Transverse colon (tissue), 4 donors: ENCODE results near the gene ZNF236. TPM values are rescaled to one million over a fixed set of nuclear protein-coding genes. Genes with fewer than 3 reads are reported as not detected.

Experiments
- DNase-seq: peaks from one replicate; pipeline ENCODE4 v3.0.0-alpha.2; 2019
- H3K27ac ChIP-seq, 4 donors: fragments of 200-600 bp; sonication (generic); 2 replicates each; pipeline ENCODE4 v1.5.1; 2016 to 2018; ENCODE audit warnings: inconsistent platforms in 4 of 4
- H3K27me3 ChIP-seq: fragments of 200-600 bp; sonication (generic); 2 replicates; pipeline ENCODE4 v1.5.1; 2017; ENCODE audit warnings: inconsistent platforms
- H3K36me3 ChIP-seq, 4 donors: fragments of 200-600 bp; sonication (generic); 2 replicates each; pipeline ENCODE4 v1.5.1; 2017 to 2019; ENCODE audit warnings: inconsistent platforms in 4 of 4
- H3K4me1 ChIP-seq, 4 donors: fragments of 200-600 bp; sonication (generic); 2 replicates each; pipeline ENCODE4 v1.5.1; 2017 to 2020; ENCODE audit warnings: inconsistent platforms in 4 of 4
- H3K4me3 ChIP-seq, 4 donors: fragments of 200-600 bp; sonication (generic); 1 replicate in 1 of 4; 2 replicates in 3 of 4; pipeline versions ENCODE4 v1.5.1 to v1.6.1; 2017 to 2019; ENCODE audit warnings: inconsistent platforms in 4 of 4
- H3K9me3 ChIP-seq, 2 donors: fragments of 200-600 bp; sonication (generic); 2 replicates each; pipeline ENCODE4 v1.5.1; 2017 to 2019; ENCODE audit warnings: inconsistent platforms in 2 of 2
- EP300 ChIP-seq: sonication (generic); formaldehyde crosslinking; IDR thresholded peaks from one replicate; pipeline ENCODE4 v1.6.1; 2017; ENCODE audit warnings: antibody characterized with exemption, low read depth
- POLR2A ChIP-seq: fragments of 450-650 bp; IDR thresholded peaks from one replicate; pipeline ENCODE4 v1.6.1; 2016; ENCODE audit warnings: antibody characterized with exemption, mild to moderate bottlenecking, moderate library complexity
- POLR2AphosphoS5 ChIP-seq, 3 donors: sonication (generic); formaldehyde crosslinking; IDR thresholded peaks; one replicate each; pipeline ENCODE4 v1.6.1; 2016; ENCODE audit warnings: antibody characterized with exemption in 3 of 3
- WGBS, 2 donors: methylation state at CpG; one replicate each; pipeline ENCODE4 v1.1.5; 2018; ENCODE audit warnings: low coverage in 1 of 2; 5-methylcytosine and 5-hydroxymethylcytosine counted together
- in situ Hi-C, 4 donors: fragments of 200-750 bp; cut with MboI; loops; one replicate each; pipeline versions ENCODE4 v1.15.0 to v1.15.1; 2017; ENCODE audit warnings: low sequenced_read_pairs in 3 of 4, low pct_ligation_motif_present in 1 of 4, low pct_unique_long_range_greater_than_20kb in 1 of 4
- intact Hi-C: fragments of 100-400 bp; cut with DNase I; formaldehyde crosslinking; loops from one replicate; pipeline ENCODE4 v1.15.1; 2023; ENCODE audit warnings: low total_unique reads
- total RNA-seq, 4 donors: library from RNA; depleted of rRNA; stranded (reverse); fragments of >200 nt; gene quantifications; one replicate each; pipeline ENCODE4 v1.1.0, GENCODE V29; 2016
- TF ChIP-seq, protein P1 (sequence below), 5 experiments: fragments of 200-600 bp in 3 of 5; fragments of 450-650 bp in 2 of 5; sonication (generic) in 3 of 5; IDR thresholded peaks; 1 replicate in 2 of 5; 2 replicates in 3 of 5; pipeline ENCODE4 v1.5.1; 2016 to 2017; ENCODE audit warnings: antibody characterized with exemption in 5 of 5, inconsistent platforms in 3 of 5, mild to moderate bottlenecking in 2 of 5, moderate library complexity in 1 of 5

The ZNF236 gene
- total RNA-seq, 4 donors from 2014 or later, result 18.3 to 82.8 (median 43.7) TPM

DNA sequence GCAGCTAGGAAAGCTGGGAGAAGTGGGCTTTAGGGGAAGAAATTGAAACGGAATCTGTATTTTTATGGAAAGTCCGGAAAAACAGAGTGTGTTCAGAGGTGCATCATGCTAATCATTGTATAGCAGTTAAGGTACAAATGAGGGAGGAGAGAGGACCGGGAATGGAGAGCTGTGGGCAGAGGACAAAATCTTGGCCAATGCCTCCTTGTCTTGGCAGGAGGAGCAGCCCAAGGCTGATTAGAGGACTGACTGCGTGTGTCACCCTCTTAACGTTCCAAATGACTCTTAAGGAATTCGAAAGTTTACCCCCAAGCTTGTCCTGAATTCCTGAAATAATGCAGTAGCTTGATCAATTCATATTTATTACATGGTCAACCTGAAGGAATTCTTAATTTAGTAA, 81.0 kb downstream of the ZNF236 start:
- Histone ChIP-seq H3K36me3 (peaks cover 0 to 34% (median 5%) of the 10 kb centered on the region in 4 donors), H3K4me3 (no peak overlapping the region), H3K4me1 (no peaks in the 10 kb centered on the region), H3K27me3 (no peaks in the 10 kb centered on the region), H3K9me3 (no peaks in the 10 kb centered on the region), H3K27ac (no peak overlapping the region)
- 85 to 89% methylated on average over 6 of the region's 6 CpGs for WGBS, 2 donors
- no peak for DNase-seq
- TF ChIP-seq POLR2A, result no peak
- TF ChIP-seq EP300, result no peak
- no peak for TF ChIP-seq POLR2AphosphoS5 (IDR thresholded peaks at IDR 0.05)
- TF ChIP-seq, protein P1, sequence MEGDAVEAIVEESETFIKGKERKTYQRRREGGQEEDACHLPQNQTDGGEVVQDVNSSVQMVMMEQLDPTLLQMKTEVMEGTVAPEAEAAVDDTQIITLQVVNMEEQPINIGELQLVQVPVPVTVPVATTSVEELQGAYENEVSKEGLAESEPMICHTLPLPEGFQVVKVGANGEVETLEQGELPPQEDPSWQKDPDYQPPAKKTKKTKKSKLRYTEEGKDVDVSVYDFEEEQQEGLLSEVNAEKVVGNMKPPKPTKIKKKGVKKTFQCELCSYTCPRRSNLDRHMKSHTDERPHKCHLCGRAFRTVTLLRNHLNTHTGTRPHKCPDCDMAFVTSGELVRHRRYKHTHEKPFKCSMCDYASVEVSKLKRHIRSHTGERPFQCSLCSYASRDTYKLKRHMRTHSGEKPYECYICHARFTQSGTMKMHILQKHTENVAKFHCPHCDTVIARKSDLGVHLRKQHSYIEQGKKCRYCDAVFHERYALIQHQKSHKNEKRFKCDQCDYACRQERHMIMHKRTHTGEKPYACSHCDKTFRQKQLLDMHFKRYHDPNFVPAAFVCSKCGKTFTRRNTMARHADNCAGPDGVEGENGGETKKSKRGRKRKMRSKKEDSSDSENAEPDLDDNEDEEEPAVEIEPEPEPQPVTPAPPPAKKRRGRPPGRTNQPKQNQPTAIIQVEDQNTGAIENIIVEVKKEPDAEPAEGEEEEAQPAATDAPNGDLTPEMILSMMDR (IDR thresholded peaks at IDR 0.05), result no peak
- intact Hi-C loops (no loop called here), in situ Hi-C loops (no loop called here)

DNA sequence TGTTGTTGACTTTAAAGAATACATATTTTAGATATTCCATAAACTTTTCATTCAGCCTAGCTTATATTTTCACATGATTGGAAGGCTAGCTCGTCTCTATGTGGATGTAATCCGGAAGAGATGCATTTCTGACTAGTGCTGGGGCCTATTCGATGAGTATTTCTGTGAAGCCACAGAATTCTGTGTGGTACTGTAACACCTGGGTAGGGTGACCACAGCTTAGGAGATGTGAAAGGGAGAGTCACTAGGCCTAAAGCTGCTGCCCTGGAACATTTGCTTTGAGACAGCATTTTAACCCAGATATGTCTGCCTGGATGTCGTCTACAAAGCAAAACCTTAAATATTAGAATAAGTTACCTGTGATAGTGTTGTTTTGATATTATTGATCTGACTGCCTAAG, 83.5 kb downstream of the ZNF236 start:
- WGBS, 2 donors, result 70 to 84% methylated on average over 3 to 4 of the region's 4 CpGs
- Histone ChIP-seq H3K27me3 (no peaks in the 10 kb centered on the region), H3K9me3 (no peaks in the 10 kb centered on the region), H3K27ac (no peak overlapping the region), H3K36me3 (peaks cover 0 to 30% (median 7%) of the 10 kb centered on the region in 4 donors), H3K4me3 (no peak overlapping the region), H3K4me1 (no peaks in the 10 kb centered on the region)
- TF ChIP-seq EP300, result no peak
- TF ChIP-seq, protein P1 (IDR thresholded peaks at IDR 0.05), result no peak
- TF ChIP-seq POLR2A, result no peak
- no peak for TF ChIP-seq POLR2AphosphoS5 (IDR thresholded peaks at IDR 0.05)
- DNase-seq, result no peak
- in situ Hi-C loops, result no loop called here
- intact Hi-C loops, result no loop called here

DNA sequence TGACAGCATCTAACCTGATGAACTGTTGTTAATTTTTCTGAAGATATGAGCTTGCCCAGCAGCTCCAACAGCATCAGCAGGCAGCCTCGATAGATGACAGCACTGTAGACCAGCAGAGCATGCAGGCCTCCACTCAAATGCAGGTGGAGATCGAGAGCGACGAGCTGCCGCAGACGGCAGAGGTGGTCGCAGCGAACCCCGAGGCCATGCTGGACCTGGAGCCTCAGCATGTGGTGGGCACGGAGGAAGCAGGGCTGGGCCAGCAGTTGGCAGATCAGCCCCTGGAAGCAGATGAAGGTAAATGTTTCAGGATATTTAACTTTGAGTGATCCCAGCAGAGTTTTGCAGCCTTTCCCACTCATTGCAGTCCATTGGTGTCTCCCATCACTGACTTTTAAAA, 85.9 kb downstream of the ZNF236 start:
- H3K4me3 ChIP-seq, result no peak overlapping the region
- TF ChIP-seq POLR2AphosphoS5 (IDR thresholded peaks at IDR 0.05) (no peak), EP300 (no peak), POLR2A (no peak)
- TF ChIP-seq, protein P1 (IDR thresholded peaks at IDR 0.05), result no peak
- WGBS, 2 donors, result 99% methylated on average over 10 of the region's 10 CpGs; no CpG with 5 or more reads in 1 of the 2 donors
- in situ Hi-C loops (no loop called here), intact Hi-C loops (no loop called here)
- H3K36me3 ChIP-seq, result peaks cover 0 to 30% (median 6%) of the 10 kb centered on the region in 4 donors
- no peaks in the 10 kb centered on the region for H3K27me3 ChIP-seq
- H3K4me1 ChIP-seq, result peaks cover 0 to 3% (median 0%) of the 10 kb centered on the region in 4 donors
- no peak overlapping the region for H3K27ac ChIP-seq
- no peak for DNase-seq
- no peaks in the 10 kb centered on the region for H3K9me3 ChIP-seq

DNA sequence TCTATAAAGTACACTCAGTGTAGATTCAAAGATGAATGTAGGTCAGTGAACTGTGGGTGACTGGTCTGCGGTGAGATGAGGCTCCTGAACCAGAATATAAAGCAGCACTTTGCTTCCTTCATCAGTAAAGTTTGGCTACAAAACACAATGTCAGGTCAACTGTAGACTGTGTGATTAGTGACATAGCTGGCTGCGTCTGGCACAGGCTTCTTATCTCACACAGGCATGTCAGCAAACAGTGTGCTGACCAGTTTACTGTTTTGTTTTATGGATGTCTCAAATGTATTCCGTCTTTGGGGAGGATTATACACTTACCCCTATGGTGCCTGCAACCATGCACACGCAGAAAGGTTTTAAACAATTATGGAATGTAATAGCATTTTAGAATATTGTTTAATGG, 87.1 kb downstream of the ZNF236 start:
- WGBS, 2 donors, result 68 to 85% methylated on average over 3 to 4 of the region's 4 CpGs
- Histone ChIP-seq H3K27ac (no peak overlapping the region), H3K9me3 (no peaks in the 10 kb centered on the region), H3K4me3 (no peak overlapping the region), H3K36me3 (peaks cover 0 to 33% (median 6%) of the 10 kb centered on the region in 4 donors), H3K27me3 (no peaks in the 10 kb centered on the region), H3K4me1 (peaks cover 0 to 14% (median under 1%) of the 10 kb centered on the region in 4 donors)
- DNase-seq, result no peak
- intact Hi-C loops (no loop called here), in situ Hi-C loops (no loop called here)
- TF ChIP-seq EP300, result no peak
- TF ChIP-seq POLR2A, result no peak
- TF ChIP-seq POLR2AphosphoS5 (IDR thresholded peaks at IDR 0.05), result no peak
- TF ChIP-seq, protein P1 (IDR thresholded peaks at IDR 0.05), result no peak
